ENCODE measurements around the gene METAP2. TPM values are rescaled to one million over a fixed set of nuclear protein-coding genes. Genes with fewer than 3 reads are reported as not detected.

The METAP2 gene
- total and polyA plus RNA-seq, 2 donors (not counting 3 experiments of a cell fraction or from before 2014, with no cell fraction given) = 28.5 to 105 TPM

GRCh38 chr12:95516757-95517156 lies 42.8 kb downstream of the METAP2 start:
- H3K79me2 ChIP-seq (ENCODE audit: control insufficient read depth, insufficient read depth, low read length) = no peaks in the 10 kb centered on the region
- no peaks in the 10 kb centered on the region for H4K20me1 ChIP-seq (replicated peaks; ENCODE audit: control insufficient read depth, extremely low read depth, insufficient read depth, low read length)
- no peak overlapping the region for H3K27ac ChIP-seq (ENCODE audit: insufficient read depth, low read depth, low read length)
- no peak overlapping the region for H2AFZ ChIP-seq (ENCODE audit: low read depth, low read length)
- TF ChIP-seq MYC (IDR thresholded peaks at IDR 0.05; ENCODE audit: low read depth, low read length) (no peak), POLR2AphosphoS5 (IDR thresholded peaks at IDR 0.05; ENCODE audit: insufficient read depth, low read depth, low read length) (no peak), JUN (IDR thresholded peaks at IDR 0.05; ENCODE audit: borderline replicate concordance, insufficient read depth, insufficient read length, low read depth) (no peak), EZH2 (IDR thresholded peaks at IDR 0.05; ENCODE audit: borderline replicate concordance, low read depth, low read length, severe bottlenecking) (no peak), FOS (IDR thresholded peaks at IDR 0.05; ENCODE audit: borderline replicate concordance, insufficient read depth, low read length) (no peak), GATA2 (IDR thresholded peaks at IDR 0.05; ENCODE audit: insufficient read depth, insufficient read length, low read depth, low read length) (no peak), POLR2A (IDR thresholded peaks at IDR 0.05; ENCODE audit: low read depth, low read length) (no peak)
- TF ChIP-seq, protein P1, sequence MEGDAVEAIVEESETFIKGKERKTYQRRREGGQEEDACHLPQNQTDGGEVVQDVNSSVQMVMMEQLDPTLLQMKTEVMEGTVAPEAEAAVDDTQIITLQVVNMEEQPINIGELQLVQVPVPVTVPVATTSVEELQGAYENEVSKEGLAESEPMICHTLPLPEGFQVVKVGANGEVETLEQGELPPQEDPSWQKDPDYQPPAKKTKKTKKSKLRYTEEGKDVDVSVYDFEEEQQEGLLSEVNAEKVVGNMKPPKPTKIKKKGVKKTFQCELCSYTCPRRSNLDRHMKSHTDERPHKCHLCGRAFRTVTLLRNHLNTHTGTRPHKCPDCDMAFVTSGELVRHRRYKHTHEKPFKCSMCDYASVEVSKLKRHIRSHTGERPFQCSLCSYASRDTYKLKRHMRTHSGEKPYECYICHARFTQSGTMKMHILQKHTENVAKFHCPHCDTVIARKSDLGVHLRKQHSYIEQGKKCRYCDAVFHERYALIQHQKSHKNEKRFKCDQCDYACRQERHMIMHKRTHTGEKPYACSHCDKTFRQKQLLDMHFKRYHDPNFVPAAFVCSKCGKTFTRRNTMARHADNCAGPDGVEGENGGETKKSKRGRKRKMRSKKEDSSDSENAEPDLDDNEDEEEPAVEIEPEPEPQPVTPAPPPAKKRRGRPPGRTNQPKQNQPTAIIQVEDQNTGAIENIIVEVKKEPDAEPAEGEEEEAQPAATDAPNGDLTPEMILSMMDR (IDR thresholded peaks at IDR 0.05; ENCODE audit: extremely low read depth in 1 of 2, insufficient read depth in 1 of 2, low read depth in 1 of 2, low read length in 2 of 2) = no peak
- TF ChIP-seq, protein P2, sequence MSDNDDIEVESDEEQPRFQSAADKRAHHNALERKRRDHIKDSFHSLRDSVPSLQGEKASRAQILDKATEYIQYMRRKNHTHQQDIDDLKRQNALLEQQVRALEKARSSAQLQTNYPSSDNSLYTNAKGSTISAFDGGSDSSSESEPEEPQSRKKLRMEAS (IDR thresholded peaks at IDR 0.05; ENCODE audit: insufficient read depth, insufficient read length) = no peak
- H3K4me2 ChIP-seq (ENCODE audit: insufficient read depth, low read length) = no peak overlapping the region
- dilution Hi-C loops (cut with MboI; ENCODE audit: extremely low pct_ligation_motif_present, low sequenced_read_pairs) = no loop called here
- H3K27me3 ChIP-seq (ENCODE audit: control insufficient read depth in 2 of 2, insufficient read depth in 2 of 2, low read length in 2 of 2) = no peaks in the 10 kb centered on the region
- H3K9ac ChIP-seq (replicated peaks; ENCODE audit: extremely low read depth, insufficient read depth, low read length) = no peak overlapping the region
- H3K4me1 ChIP-seq (ENCODE audit: control insufficient read depth, extremely low read depth, insufficient read depth, low read length) = no peaks in the 10 kb centered on the region
- no TSS peak for BruUV-seq (replicated peaks)
- POLR2A ChIA-PET = no interaction called here
- CTCF ChIA-PET = interaction anchor here (0.8 to 1.1 kb wide), 2 partner anchors 18 to 44 kb away, joined by 4 to 7 read pairs; no protein-coding TSS in a partner anchor
- FAIRE-seq (no peak), DNase-seq (ENCODE audit: low read depth, low spot score) (no peak)
- H3K36me3 ChIP-seq (ENCODE audit: control insufficient read depth in 2 of 2, extremely low read depth in 1 of 2, insufficient read depth in 2 of 2, low read length in 2 of 2) = peaks cover 5 to 20% of the 10 kb centered on the region in 2 experiments
- H3K4me3 ChIP-seq (replicated peaks in 1 of 3; ENCODE audit: insufficient read depth in 1 of 3, low read depth in 1 of 3, low read length in 3 of 3) = no peak overlapping the region
- no peaks in the 10 kb centered on the region for H3K9me3 ChIP-seq (replicated peaks; ENCODE audit: control insufficient read depth, insufficient read depth, low read length)
- H3K9me1 ChIP-seq (replicated peaks; ENCODE audit: control insufficient read depth, extremely low read depth, insufficient read depth, low read length) = no peaks in the 10 kb centered on the region
- intact Hi-C loops (cut with micrococcal nuclease) = no loop called here

All from endothelial cell of umbilical vein (primary cell).